Nephron progenitor cell (in vitro differentiated cells): Measurements from ENCODE around the gene PCGF1.

Source experiments
- DNase-seq: peaks from one replicate; pipeline ENCODE4 v3.0.0; 2021
- H3K27ac Mint-ChIP-seq: 2 replicates; pipeline ENCODE4 v1.8.0; 2021; ENCODE audit warnings: mild to moderate bottlenecking, moderate library complexity, mixed read lengths
- H3K27me3 Mint-ChIP-seq: 2 replicates; pipeline ENCODE4 v1.8.0; 2021; ENCODE audit warnings: mild to moderate bottlenecking, low read depth, mixed read lengths; ENCODE audit not compliant: poor library complexity
- H3K36me3 Mint-ChIP-seq: 2 replicates; pipeline ENCODE4 v1.8.0; 2021; ENCODE audit warnings: low read depth, mixed read lengths
- H3K4me1 Mint-ChIP-seq: 2 replicates; pipeline ENCODE4 v1.8.0; 2021; ENCODE audit warnings: mixed read lengths
- H3K4me3 Mint-ChIP-seq: 2 replicates; pipeline ENCODE4 v1.8.0; 2021; ENCODE audit warnings: mild to moderate bottlenecking, moderate library complexity, mixed read lengths
- H3K9me3 Mint-ChIP-seq: 2 replicates; pipeline ENCODE4 v1.8.0; 2021; ENCODE audit warnings: mild to moderate bottlenecking, moderate library complexity, mixed read lengths
- TF ChIP-seq, protein P1 (sequence below): fragments of 200-600 bp; sonication (generic); IDR thresholded peaks from 2 replicates; pipeline ENCODE4 v1.5.0; 2021; ENCODE audit warnings: antibody characterized with exemption

Gene PCGF1

GRCh38 chr2:74507926-74508520, 528 bp upstream of the PCGF1 start:
- H3K36me3 Mint-ChIP-seq: peaks cover 30% of the 10 kb centered on the region
- peak; percentile 45 for DNase-seq
- peaks cover 56% of the 10 kb centered on the region for H3K4me1 Mint-ChIP-seq
- H3K27me3 Mint-ChIP-seq: peaks cover 100% of the 10 kb centered on the region
- H3K9me3 Mint-ChIP-seq: peaks cover 4% of the 10 kb centered on the region
- TF ChIP-seq, protein P1, sequence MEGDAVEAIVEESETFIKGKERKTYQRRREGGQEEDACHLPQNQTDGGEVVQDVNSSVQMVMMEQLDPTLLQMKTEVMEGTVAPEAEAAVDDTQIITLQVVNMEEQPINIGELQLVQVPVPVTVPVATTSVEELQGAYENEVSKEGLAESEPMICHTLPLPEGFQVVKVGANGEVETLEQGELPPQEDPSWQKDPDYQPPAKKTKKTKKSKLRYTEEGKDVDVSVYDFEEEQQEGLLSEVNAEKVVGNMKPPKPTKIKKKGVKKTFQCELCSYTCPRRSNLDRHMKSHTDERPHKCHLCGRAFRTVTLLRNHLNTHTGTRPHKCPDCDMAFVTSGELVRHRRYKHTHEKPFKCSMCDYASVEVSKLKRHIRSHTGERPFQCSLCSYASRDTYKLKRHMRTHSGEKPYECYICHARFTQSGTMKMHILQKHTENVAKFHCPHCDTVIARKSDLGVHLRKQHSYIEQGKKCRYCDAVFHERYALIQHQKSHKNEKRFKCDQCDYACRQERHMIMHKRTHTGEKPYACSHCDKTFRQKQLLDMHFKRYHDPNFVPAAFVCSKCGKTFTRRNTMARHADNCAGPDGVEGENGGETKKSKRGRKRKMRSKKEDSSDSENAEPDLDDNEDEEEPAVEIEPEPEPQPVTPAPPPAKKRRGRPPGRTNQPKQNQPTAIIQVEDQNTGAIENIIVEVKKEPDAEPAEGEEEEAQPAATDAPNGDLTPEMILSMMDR: no peak
- peak overlapping the region; percentile 100 for H3K27ac Mint-ChIP-seq
- peak overlapping the region; percentile 99 for H3K4me3 Mint-ChIP-seq

DNA sequence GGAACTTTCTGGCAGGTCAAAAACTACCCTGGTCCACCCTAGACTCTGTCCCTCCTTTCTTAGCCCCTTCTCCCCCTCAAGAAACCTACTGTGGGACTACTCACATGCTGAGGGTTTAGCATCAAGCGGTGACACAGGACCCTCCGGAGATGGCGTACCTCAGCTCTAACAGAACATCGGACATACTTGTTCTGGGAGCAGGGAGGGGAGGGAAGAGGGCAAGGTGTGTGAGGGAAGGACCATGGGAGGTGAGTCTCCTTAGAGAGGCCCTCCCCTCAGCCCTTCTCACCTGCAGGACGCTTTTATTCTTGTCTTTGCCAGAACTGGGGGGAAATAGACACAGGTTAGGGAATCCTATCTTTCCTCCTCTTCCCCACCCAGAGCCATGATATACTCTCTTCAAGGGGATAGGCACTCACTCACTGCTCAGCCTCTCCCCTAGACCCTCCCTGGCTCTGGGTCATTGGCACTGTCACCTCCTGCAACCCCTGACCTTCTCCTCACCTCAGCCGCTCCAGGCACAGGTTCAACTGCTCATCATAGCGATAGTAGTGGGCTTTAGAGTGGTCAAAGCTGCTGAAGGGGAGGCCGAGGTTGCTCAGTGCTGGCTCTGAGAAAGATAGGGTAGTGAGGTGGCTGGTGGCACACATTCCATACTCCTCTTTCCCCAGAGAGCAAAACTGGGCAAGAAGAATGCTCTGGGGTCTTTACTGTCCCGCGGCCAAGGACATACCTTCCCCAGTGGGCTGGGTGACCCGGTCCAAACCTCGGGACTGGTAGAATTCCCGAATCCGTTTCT, 1.8 kb downstream of the PCGF1 start:
- DNase-seq: no peak
- Mint-ChIP-seq H3K27ac (no peak overlapping the region), H3K36me3 (peaks cover 30% of the 10 kb centered on the region), H3K4me3 (peak overlapping the region; percentile 26), H3K27me3 (peaks cover 100% of the 10 kb centered on the region), H3K4me1 (peaks cover 73% of the 10 kb centered on the region), H3K9me3 (no peaks in the 10 kb centered on the region)
- TF ChIP-seq, protein P1: no peak

DNA sequence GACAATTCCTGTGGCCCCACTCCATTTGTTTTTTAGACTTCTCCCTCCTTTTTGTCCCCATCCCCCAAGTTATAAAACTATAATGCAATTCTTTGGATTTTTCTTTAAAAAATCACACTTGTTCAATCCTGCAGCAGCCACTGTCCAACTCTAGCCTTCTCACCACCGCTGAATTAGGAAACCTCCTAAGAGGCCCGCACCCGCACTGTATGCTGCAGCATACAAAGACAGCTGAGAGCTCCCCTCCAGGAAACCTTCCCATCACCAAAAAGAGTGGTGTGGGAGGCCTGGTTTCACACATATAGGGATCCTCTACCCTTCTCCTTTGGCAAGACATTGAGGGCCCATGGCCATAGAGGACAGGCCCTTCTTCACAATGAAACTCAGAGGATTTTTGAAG, 2.9 kb downstream of the PCGF1 start:
- no peak for DNase-seq
- H3K27ac Mint-ChIP-seq: no peak overlapping the region
- H3K36me3 Mint-ChIP-seq: peaks cover 30% of the 10 kb centered on the region
- no peaks in the 10 kb centered on the region for H3K9me3 Mint-ChIP-seq
- peak overlapping the region; percentile 89 for H3K4me3 Mint-ChIP-seq
- TF ChIP-seq, protein P1: no peak
- peaks cover 100% of the 10 kb centered on the region for H3K27me3 Mint-ChIP-seq
- peaks cover 83% of the 10 kb centered on the region for H3K4me1 Mint-ChIP-seq

DNA sequence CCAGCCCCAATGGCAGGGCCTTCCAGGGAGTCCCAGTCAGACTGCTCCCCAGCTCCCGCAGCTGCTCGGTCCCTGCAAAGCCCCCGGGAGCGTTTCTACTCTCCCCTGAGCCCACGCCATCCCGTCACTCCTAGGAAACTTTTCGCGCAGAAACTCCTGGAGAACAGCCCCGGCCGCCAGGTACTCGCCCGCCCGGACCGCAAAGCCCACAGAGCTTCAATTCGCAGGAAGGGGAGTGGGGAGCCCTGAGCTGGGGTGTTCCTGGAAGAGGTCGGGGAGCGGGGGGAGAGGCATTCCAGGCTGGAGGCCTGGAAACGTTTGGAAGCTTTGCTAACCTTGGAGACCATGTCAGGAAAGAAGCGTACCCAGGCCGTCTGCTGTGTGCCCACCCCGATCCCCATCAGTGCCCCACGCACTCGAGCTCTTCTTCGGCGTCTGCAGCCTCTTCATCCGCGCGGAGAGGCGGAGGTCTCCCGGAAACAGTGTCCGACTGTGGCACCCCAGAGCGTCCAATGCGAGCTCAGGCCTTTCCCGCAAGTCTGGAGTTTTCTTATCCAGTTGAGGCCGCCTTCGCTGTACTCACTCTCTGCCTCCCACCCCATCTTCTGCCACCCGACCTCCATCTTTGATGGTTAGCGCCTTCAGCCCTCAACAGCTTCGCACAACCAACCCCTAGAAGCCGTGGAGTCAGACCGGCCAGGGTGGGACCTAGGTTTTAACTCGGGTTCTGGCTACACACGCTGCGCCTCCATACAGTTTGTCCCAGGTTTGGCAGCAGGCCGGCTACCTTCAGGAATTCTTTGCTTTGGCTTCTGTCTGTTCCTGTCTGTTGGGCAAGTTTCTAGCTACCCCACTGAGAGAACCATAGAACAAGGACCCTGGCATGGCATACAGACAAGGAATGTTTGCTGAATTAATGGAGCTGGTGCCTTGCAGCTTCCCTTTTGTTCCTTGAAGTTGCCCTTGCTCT, 3.7 kb downstream of the PCGF1 start:
- H3K36me3 Mint-ChIP-seq: peaks cover 30% of the 10 kb centered on the region
- TF ChIP-seq, protein P1: no peak
- H3K27me3 Mint-ChIP-seq: peaks cover 100% of the 10 kb centered on the region

DNA sequence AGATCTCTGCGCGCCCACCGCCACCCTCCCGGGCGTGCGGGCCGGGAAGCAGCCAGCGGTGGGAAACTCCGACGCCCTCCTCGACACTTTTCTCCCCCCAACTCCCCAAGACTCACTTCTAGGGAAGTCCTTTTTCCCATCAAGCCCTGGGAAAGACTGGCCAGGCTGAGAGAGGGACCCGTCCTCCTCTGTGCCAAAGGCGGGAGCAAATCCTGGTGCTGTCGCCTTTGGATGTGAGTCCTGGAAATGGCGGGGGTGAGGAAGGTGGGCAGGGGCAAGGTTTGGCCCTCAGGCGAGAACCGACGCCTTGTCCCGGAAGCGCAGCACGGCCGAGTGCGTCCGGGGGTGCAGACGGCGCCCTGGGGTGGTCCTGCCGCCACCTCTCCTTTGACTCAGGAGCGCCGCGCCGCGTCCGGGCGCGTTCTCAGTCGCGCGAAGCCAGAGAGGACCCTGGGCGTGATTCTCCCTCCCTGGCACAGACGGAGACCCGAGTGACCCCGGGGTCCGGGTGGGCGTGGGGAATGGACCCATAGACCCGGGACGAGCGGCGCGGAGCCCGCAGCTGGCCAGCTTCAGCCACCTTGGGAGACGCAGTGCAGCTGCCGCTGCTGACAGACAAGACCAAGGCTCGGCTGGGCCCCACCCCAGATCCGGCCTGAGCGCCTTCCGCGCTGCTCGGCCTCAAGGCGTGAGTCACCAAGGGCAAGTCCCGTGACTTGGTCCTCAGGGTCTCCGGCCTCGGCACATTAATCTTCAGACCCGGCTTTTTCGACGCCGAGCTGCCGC, 4.6 kb downstream of the PCGF1 start:
- DNase-seq: peak; percentile 64
- Mint-ChIP-seq H3K36me3 (peaks cover 30% of the 10 kb centered on the region), H3K27me3 (peaks cover 100% of the 10 kb centered on the region), H3K9me3 (no peaks in the 10 kb centered on the region), H3K4me1 (peaks cover 87% of the 10 kb centered on the region), H3K4me3 (peak overlapping the region; percentile 89), H3K27ac (no peak overlapping the region)
- TF ChIP-seq, protein P1: no peak

More for the DNA sequence above, 3.7 kb downstream of the PCGF1 start:
- H3K27ac Mint-ChIP-seq: no peak overlapping the region
- DNase-seq: peak; percentile 15
- H3K4me3 Mint-ChIP-seq: peak overlapping the region; percentile 89
- H3K9me3 Mint-ChIP-seq: no peaks in the 10 kb centered on the region
- H3K4me1 Mint-ChIP-seq: peaks cover 87% of the 10 kb centered on the region
